ENCODE results near the gene EPSTI1.
"Not testable (repeated sequence)": the region's sequence is repeated elsewhere in the genome, so short reads cannot be mapped to it uniquely, and the experiment has no call there.

EPSTI1 gene, protein sequence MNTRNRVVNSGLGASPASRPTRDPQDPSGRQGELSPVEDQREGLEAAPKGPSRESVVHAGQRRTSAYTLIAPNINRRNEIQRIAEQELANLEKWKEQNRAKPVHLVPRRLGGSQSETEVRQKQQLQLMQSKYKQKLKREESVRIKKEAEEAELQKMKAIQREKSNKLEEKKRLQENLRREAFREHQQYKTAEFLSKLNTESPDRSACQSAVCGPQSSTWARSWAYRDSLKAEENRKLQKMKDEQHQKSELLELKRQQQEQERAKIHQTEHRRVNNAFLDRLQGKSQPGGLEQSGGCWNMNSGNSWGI

DNA sequence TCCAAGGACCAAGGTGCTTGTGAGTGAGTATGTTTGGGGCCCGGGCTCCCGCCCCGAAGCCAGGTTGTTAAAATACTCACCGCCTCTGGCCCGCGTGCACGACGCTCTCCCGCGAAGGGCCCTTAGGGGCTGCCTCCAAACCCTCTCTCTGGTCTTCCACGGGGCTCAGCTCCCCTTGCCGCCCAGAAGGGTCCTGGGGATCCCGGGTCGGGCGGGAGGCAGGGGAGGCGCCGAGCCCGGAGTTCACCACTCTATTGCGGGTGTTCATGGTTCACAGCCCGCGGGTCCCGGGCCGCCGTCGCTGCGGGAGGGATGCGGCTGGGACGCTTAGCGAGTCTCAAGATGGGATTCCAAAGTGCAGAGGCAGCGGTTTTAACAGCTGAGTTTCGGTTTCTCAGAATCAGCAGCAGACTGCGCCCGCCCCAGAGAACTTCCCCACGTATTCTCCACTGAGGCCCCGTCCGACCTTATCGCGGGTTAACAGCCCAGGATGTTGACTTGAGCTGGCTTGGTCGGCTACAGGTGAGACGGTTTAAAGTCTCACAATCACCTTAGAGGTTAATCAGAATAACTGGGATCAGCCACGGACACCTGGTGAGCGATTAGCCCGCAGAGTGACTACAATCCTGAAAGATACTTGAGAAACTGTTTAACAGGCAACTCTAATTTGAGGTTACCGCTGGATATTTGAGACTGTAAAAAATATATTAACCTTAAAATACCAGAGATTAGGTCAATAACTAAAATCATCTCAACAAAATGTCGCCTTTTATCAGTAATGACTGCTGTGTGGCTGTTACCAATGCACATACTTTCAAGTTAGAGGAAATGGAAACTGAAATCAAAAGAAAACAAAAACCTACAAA, at the start of gene EPSTI1:
EPSTI1 (minus strand) TSS at position 344 of the 866 bp plus-strand sequence; CDS start at position 268, 76 bp downstream.
- Histone ChIP-seq H3K9ac (ENCODE audit: low read depth, low read length) (peak within 1 kb of the TSS; percentile 56; the same call in 1 of the 2 replicates), H3K27ac (ENCODE audit: low read length) (no peak within 1 kb of the TSS)

DNA sequence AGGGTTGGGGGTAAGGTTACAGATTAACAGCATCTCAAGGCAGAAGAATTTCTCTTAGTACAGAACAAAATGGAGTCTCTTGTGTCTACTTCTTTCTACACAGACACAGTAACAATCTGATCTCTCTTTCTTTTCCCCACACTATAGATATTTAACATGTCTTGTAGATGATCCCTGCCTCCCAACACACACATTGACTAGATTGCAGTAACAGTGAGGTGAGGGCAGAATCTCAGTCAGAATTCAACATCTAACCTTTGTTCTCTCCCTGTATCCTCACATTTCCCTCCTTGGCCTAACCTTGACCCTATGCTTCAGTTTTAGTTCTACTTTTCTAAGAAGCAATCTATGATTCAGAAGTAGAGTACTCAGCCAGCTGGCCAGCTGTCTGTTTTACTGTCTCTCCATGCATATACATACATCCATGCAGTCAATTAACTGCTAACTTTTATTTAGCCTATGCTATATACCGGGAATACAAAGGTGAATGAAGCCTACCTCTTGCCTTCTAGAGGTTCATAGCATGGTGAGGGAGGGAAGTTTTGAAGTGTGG, 49.4 kb upstream of the EPSTI1 start:
- Histone ChIP-seq H3K27me3 (ENCODE audit: insufficient read depth, low read length) (no peaks in the 10 kb centered on the region), H3K9me3 (ENCODE audit: insufficient read depth, low read depth, low read length) (no peaks in the 10 kb centered on the region), H3K36me3 (ENCODE audit: insufficient read depth, low read depth, low read length) (no peaks in the 10 kb centered on the region), H3K4me1 (ENCODE audit: insufficient read depth, low read length) (peaks cover 20% of the 10 kb centered on the region; the same call in 1 of the 2 replicates), H3K27ac (ENCODE audit: low read length) (no peak overlapping the region), H3K9ac (ENCODE audit: low read depth, low read length) (no peak overlapping the region), H3K4me3 (ENCODE audit: low read length) (no peak overlapping the region)

More for the DNA sequence above, at the start of gene EPSTI1:
- Histone ChIP-seq H3K36me3 (ENCODE audit: insufficient read depth, low read depth, low read length) (no peaks in the 10 kb centered on the region), H3K4me3 (ENCODE audit: low read length) (peak within 1 kb of the TSS; percentile 76), H3K4me1 (ENCODE audit: insufficient read depth, low read length) (peaks cover 5% of the 10 kb centered on the region), H3K9me3 (ENCODE audit: insufficient read depth, low read depth, low read length) (no peaks in the 10 kb centered on the region), H3K27me3 (ENCODE audit: insufficient read depth, low read length) (peaks cover 39% of the 10 kb centered on the region)

- not testable (repeated sequence) for H3K27ac ChIP-seq (ENCODE audit: low read length); H3K27me3 ChIP-seq (ENCODE audit: insufficient read depth, low read length); H3K4me3 ChIP-seq (ENCODE audit: low read length); H3K9ac ChIP-seq (ENCODE audit: low read depth, low read length); H3K36me3 ChIP-seq (ENCODE audit: insufficient read depth, low read depth, low read length); H3K9me3 ChIP-seq (ENCODE audit: insufficient read depth, low read depth, low read length)
- peaks cover 20% of the 10 kb centered on the region; the same call in 1 of the 2 replicates for H3K4me1 ChIP-seq (ENCODE audit: insufficient read depth, low read length)
Observed at GRCh38 chr13:43040581-43041368, 48.7 kb upstream of the EPSTI1 start.

GRCh38 chr13:43039966-43040365, 47.9 kb upstream of the EPSTI1 start:
- no peaks in the 10 kb centered on the region for H3K27me3 ChIP-seq (ENCODE audit: insufficient read depth, low read length)
- no peak overlapping the region for H3K4me3 ChIP-seq (ENCODE audit: low read length)
- no peak overlapping the region for H3K27ac ChIP-seq (ENCODE audit: low read length)
- H3K9ac ChIP-seq (ENCODE audit: low read depth, low read length): no peak overlapping the region
- no peaks in the 10 kb centered on the region for H3K9me3 ChIP-seq (ENCODE audit: insufficient read depth, low read depth, low read length)
- no peaks in the 10 kb centered on the region for H3K36me3 ChIP-seq (ENCODE audit: insufficient read depth, low read depth, low read length)
- peaks cover 18% of the 10 kb centered on the region; the same call in 1 of the 2 replicates for H3K4me1 ChIP-seq (ENCODE audit: insufficient read depth, low read length)

GRCh38 chr13:43036351-43037250, 44.6 kb upstream of the EPSTI1 start:
- Histone ChIP-seq H3K9me3 (ENCODE audit: insufficient read depth, low read depth, low read length) (no peaks in the 10 kb centered on the region), H3K27me3 (ENCODE audit: insufficient read depth, low read length) (no peaks in the 10 kb centered on the region), H3K4me1 (ENCODE audit: insufficient read depth, low read length) (peaks cover 9% of the 10 kb centered on the region; the same call in 1 of the 2 replicates), H3K36me3 (ENCODE audit: insufficient read depth, low read depth, low read length) (no peaks in the 10 kb centered on the region), H3K9ac (ENCODE audit: low read depth, low read length) (no peak overlapping the region), H3K4me3 (ENCODE audit: low read length) (no peak overlapping the region), H3K27ac (ENCODE audit: low read length) (no peak overlapping the region)

GRCh38 chr13:43033038-43033437, 41.0 kb upstream of the EPSTI1 start:
- H3K27me3 ChIP-seq (ENCODE audit: insufficient read depth, low read length): no peaks in the 10 kb centered on the region
- H3K9ac ChIP-seq (ENCODE audit: low read depth, low read length): no peak overlapping the region
- H3K4me1 ChIP-seq (ENCODE audit: insufficient read depth, low read length): 0 out of 2 replicates have a peak, but pooled peaks cover 2% of the 10 kb centered on the region
- H3K4me3 ChIP-seq (ENCODE audit: low read length): no peak overlapping the region
- H3K9me3 ChIP-seq (ENCODE audit: insufficient read depth, low read depth, low read length): no peaks in the 10 kb centered on the region
- no peak overlapping the region for H3K27ac ChIP-seq (ENCODE audit: low read length)
- H3K36me3 ChIP-seq (ENCODE audit: insufficient read depth, low read depth, low read length): peaks cover 4% of the 10 kb centered on the region; the same call in 1 of the 2 replicates

- Histone ChIP-seq H3K36me3 (ENCODE audit: insufficient read depth, low read depth, low read length) (peaks cover 4% of the 10 kb centered on the region; the same call in 1 of the 2 replicates), H3K4me3 (ENCODE audit: low read length) (no peak overlapping the region), H3K9ac (ENCODE audit: low read depth, low read length) (no peak overlapping the region), H3K4me1 (ENCODE audit: insufficient read depth, low read length) (no peaks in the 10 kb centered on the region), H3K27ac (ENCODE audit: low read length) (no peak overlapping the region), H3K27me3 (ENCODE audit: insufficient read depth, low read length) (no peaks in the 10 kb centered on the region), H3K9me3 (ENCODE audit: insufficient read depth, low read depth, low read length) (no peaks in the 10 kb centered on the region)
Observed at GRCh38 chr13:43031881-43032280, 39.8 kb upstream of the EPSTI1 start.

DNA sequence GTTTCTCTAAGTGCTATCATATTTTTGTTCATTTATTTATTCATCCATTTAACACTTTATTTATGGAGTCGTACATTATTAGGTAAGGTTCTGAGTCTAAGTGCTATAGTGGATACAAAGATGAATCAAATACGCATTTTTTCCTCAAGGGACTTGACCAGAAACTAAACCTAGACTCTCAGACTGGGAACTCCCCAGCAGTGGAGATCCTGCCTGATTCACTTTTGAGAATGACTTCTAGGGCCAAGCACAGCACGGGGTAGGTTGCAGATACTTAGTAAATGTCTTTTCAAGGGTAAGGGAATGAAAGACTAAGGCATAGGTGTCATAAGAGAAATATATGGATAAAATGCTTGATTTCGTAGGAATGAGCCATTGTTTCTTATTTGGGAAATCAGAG, 38.5 kb upstream of the EPSTI1 start:
- Histone ChIP-seq H3K4me1 (ENCODE audit: insufficient read depth, low read length) (no peaks in the 10 kb centered on the region), H3K36me3 (ENCODE audit: insufficient read depth, low read depth, low read length) (peaks cover 4% of the 10 kb centered on the region; the same call in 1 of the 2 replicates), H3K4me3 (ENCODE audit: low read length) (no peak overlapping the region), H3K9ac (ENCODE audit: low read depth, low read length) (no peak overlapping the region), H3K27ac (ENCODE audit: low read length) (no peak overlapping the region), H3K27me3 (ENCODE audit: insufficient read depth, low read length) (no peaks in the 10 kb centered on the region), H3K9me3 (ENCODE audit: insufficient read depth, low read depth, low read length) (no peaks in the 10 kb centered on the region)

DNA sequence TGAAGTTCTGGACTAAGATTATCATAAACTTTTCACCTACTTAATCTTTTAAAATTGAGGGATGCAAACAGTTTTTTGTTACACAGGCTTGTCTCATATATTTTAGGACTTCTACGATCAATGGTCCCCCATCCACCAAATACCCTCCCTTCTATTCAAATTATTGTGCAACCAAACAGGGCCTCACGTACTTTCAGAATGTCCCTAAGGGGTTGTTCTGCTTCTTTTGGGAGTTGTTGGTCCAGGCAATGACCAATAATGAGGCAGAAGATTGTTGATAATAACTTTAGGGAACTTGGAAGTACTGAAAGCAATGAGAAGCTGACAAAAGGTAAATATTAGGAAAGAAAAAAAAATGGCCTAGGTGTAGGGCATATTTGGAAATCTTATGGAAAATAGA, 34.2 kb upstream of the EPSTI1 start:
- Histone ChIP-seq H3K9ac (ENCODE audit: low read depth, low read length) (no peak overlapping the region), H3K27me3 (ENCODE audit: insufficient read depth, low read length) (no peaks in the 10 kb centered on the region), H3K4me3 (ENCODE audit: low read length) (no peak overlapping the region), H3K27ac (ENCODE audit: low read length) (no peak overlapping the region), H3K9me3 (ENCODE audit: insufficient read depth, low read depth, low read length) (no peaks in the 10 kb centered on the region), H3K36me3 (ENCODE audit: insufficient read depth, low read depth, low read length) (peaks cover 4% of the 10 kb centered on the region; the same call in 1 of the 2 replicates), H3K4me1 (ENCODE audit: insufficient read depth, low read length) (no peaks in the 10 kb centered on the region)

DNA sequence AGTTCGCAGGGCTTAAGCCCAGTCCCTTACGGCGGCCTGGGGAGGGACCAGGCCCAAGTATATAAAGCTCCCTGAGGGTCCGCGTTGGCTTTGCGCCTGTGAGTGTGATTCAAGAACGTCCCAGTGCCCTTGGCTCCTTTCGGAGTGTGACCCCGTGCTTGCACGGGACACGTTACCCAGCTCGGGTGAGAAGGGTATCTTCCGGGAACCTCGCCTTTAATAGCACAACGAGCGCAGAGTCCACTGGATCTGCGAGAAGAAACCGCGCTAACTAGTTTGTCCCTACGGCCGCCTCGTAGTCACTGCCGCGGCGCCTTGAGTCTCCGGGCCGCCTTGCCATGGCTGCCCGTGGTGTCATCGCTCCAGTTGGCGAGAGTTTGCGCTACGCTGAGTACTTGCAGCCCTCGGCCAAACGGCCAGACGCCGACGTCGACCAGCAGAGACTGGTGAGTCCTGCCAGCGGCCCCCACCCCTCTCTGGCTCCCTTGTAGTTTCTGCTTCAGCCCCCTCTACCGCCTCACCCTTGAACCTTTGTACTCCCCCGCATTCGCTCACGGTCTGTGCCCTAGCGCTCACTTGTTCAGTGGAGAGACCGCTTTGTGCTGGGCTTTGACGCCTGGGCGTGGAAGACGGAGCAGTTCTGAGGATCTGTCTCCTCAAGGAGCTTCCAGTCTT, 31.4 kb upstream of the EPSTI1 start, which contains the start of gene DNAJC15:
DNAJC15 (plus strand) TSS at position 298 of the 675 bp plus-strand sequence; CDS start at position 339, 41 bp downstream.
- Histone ChIP-seq H3K4me1 (ENCODE audit: insufficient read depth, low read length) (peaks cover 5% of the 10 kb centered on the region; the same call in 1 of the 2 replicates), H3K36me3 (ENCODE audit: insufficient read depth, low read depth, low read length) (peaks cover 4% of the 10 kb centered on the region; the same call in 1 of the 2 replicates), H3K27me3 (ENCODE audit: insufficient read depth, low read length) (no peaks in the 10 kb centered on the region), H3K4me3 (ENCODE audit: low read length) (peak within 1 kb of the TSS; percentile 92), H3K27ac (ENCODE audit: low read length) (peak within 1 kb of the TSS; percentile 24), H3K9ac (ENCODE audit: low read depth, low read length) (peak within 1 kb of the TSS; percentile 82), H3K9me3 (ENCODE audit: insufficient read depth, low read depth, low read length) (no peaks in the 10 kb centered on the region)
